Stimulated activated CD4-positive, alpha-beta T cell treated with anti-CD3 and anti-CD28 coated beads, Interleukin-12 subunit alpha, Interleukin-12 subunit beta, amount 100 ng/mL, for 48 hours (primary cell): Measurements from ENCODE around the gene HTR3D.
"Not testable (repeated sequence)": the region's sequence is repeated elsewhere in the genome, so short reads cannot be mapped to it uniquely, and the experiment has no call there.

ENCODE experiments used
- DNase-seq, 3 donors: peaks; one replicate each; pipeline ENCODE4 v3.0.0-alpha.2; 2020; ENCODE audit warnings: low read depth in 2 of 3, low spot score in 1 of 3

Gene HTR3D

DNA sequence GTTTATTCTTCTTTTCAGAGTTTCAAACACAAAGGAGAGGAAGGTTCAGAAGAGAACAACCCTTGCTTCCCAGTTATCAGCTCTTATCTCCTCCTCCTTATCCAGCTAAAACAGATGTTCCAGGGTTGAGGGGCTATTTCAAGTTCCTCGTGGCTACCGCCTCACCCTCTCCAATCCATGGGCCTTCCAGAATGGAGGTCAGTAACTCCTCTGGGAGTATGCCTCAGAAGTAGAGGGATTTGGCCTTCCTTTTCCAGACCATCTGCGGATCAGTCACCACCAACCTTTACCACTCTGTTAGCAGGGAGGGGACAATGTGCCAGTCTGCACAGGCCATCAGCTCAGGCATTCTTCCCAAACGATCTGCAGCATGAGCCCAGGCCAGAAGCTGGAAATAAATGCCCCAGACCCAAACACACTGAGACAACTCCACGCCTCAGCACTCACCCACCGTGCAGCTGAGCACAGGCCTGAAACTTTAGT, 36.1 kb downstream of the HTR3D start:
- DNase-seq: no peak

DNA sequence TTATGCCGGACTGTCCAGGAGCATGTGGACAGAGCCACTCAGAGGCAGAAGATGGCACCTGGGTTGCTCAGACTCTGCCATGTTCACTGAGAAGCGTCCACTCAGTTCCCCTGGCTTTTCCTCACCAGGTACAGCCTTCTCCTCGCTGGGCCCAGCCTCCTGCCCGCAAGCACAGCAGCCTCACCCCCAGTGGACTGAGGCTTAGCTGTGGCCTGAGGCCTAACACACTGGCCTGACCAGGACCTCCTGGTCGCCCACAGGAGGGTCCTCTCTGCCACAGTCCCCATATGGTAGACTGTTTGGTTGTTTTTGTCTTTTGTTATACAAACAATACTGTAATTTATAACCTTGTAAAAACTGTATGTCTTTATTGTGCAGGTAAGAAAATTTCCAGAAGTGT, 36.8 kb downstream of the HTR3D start:
- no peak for DNase-seq

DNA sequence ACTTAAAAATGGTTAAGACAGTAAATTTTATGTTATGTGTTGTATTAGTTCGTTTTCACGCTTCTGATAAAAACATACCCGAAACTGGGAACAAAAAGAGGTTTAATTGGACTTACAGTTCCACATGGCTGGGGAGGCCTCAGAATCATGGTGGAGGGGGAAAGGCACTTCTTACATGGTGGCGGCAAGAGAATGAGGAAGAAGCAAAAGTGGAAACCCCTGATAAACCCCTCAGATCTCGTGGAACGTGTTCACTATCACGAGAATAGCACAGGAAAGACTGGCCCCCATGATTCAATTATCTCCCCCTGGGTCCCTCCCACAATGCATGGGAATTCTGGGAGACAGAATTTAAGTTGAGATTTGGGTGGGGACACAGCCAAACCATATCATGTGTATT, 39.6 kb downstream of the HTR3D start:
- not testable (repeated sequence) for DNase-seq

DNA sequence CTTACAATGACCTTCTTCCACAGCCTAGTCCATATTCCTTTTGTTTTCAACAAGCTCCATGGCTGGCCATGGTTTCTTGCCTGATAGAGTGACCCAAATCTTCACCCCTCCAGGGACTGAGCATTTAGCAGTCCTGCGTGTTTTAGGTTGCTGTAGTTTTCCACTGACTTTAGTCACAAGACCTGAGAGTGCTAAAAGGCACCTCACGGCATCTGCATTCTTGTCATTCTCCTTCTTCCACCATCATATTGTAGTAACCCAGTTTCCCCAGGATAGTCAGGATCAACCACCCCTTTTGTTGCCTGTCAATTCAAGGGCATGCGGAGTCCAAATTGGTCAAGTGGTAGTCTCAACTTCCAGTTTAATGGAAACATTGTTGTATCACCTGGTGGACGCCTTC, 42.1 kb downstream of the HTR3D start:
- DNase-seq: no peak

DNA sequence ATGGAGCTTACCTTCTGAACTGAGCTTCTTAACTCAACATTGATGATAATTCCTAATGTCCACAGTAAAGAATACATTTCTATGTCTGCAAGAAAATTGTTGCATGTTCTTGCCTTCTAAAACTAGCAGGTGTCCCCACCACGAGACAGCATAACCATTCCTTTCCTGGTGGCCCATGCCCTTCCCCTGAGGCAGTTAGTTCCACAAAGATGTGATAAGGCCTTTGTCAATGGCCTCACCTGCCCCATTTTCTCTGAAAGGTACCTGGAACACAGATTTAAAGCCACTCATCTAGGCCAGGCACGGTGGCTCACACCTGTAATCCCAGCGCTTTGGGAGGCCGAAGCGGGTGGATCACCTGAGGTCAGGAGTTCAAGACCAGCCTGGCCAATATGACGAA, 44.4 kb downstream of the HTR3D start:
- DNase-seq: no peak

DNA sequence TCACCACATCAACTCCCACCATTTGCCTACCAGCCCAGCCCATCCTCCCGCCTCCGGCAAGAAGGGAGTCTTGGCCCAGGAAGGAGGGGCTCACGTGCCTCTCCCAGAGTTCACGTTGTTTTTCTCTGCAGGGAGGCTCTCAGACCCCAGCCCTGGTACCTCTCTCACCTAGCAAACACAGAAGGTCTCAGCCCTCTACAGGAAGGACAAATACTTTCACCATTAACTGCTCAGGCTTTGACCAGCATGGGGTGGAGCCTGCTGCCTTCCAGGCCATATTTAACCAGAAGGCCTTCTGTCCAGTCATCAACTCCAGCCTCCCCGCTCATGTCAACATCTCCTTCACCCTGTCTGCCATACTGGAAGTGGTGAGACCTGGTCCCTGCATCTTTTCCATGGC, 46.3 kb downstream of the HTR3D start:
- DNase-seq: no peak

DNA sequence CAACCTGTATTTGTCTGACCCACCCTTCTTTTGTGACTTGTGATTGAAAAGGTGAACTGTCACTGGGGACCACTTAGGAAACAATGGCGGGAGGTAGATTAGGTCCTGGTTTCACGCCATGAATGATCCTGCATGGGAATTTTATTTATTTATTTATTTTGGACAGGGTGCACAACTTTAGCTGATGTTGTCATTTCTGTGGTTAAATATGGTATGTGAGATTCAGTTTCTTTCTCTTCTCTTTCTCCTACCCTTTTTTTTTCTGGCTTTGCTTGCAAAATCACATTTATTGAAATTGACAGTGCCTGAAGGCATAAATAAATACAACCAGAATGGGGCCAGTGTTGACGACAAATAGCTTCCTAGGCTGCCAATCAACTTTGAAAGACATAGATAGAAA, 47.3 kb downstream of the HTR3D start:
- no peak for DNase-seq

DNA sequence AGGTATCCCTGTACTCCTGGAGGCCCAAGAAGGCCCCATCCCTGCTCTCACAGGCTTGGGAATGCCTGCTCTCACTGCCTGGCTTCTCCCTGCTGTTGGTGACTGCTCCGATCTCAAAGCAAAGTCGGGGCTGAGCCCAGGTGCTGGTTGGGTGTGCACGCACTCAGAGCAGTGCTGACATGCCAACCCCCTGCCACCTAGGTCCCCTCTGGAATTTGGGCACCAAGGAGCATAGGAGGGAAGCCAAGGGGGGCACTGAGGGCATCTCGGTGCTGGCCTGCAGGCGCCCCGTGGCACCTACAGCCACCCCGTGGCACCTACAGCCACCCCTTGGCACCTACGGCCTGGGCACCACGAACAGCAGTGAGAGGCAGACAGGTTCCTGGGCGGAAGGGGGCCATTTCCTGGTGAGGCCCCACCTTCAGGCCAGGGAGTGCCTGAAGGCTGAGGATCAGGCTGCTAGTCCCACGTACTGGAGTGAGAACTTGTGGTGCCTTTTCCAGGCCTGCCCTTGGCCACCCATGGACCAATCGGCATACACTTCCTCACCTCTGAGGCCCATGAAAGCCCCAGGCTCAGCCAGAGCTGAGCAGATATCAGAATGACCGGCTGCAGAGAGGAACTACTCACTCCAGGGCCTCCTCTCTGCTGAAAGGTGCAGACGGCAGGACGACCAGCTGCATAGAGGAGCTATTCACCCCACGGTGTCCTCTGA, 49.7 kb downstream of the HTR3D start:
- DNase-seq: no peak

DNA sequence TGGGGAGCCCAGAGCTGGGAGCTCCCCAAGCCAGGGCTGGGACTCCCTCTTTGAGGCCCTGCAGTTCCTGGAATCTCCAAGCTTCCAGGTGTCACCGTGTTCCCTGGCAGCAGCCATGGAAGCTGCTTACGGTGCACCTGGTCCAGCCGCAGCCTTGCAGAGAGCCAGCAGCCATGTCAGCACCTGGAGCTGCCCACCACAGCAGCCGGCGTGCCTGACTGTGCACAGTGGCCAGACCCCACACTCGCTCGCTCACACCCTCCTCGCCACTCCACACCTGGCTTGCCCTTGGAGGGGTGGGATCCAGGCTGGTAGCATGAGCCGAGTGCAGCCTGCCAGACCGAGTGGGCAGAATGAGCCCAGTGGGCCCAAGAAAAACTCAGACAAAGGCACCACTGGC, 50.5 kb downstream of the HTR3D start:
- DNase-seq: no peak

DNA sequence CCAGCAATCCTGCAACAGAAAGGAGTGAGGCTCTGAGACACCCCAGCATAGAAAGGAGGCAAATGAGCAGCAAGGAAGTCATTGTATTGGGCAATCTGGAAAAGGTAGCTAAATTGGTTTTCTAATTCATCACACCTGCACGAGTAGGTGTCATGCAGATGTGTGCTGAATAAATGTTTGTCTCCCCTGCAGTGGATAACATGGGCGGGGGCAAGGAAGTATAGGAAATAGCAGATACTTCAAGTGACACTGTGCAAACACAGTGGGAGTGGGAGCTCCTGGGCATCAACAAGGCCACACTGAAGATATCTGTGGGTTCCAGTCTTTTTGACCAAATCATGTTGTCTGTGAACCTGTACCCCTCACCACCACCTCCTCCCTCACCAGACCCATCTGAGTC, 50.9 kb downstream of the HTR3D start:
- no peak for DNase-seq

DNA sequence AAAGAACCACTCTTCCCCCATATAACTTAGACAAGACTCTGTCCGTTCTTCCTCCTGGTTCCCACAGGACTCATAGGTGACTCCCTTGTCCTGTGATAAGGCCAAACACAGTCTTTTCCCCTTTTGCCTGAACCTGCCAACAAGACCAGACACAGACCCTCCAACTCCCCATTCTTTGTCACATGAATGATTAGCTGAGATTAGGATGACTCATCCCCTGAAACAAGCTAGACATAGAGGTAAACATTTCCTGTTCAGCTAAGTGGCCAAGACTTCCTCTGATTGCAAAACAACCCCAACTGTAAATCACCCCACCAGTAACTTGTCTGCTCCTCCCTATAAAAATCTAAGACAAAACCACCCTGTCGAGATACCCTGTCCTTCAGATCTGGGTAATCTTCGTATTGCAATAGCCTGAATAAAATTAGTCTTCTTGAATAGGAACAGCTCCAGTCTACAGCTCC, 53.9 kb downstream of the HTR3D start:
- no peak for DNase-seq
